HEK293 (cell line): ENCODE results near the gene PSTPIP2.

Experiments used
- CTCF ChIA-PET: fragments of 350-600 bp; formaldehyde crosslinking; extraction: SDS; loops from one replicate; lab custom pipeline; 2021; ENCODE audit warnings: antibody characterized with exemption; lab: Yijun Ruan, JAX
- POLR2A ChIA-PET: fragments of 300-600 bp; formaldehyde crosslinking; extraction: SDS; loops from one replicate; lab custom pipeline; 2020; ENCODE audit warnings: antibody characterized with exemption, inconsistent platforms; lab: Yijun Ruan, JAX
- H3K27ac ChIP-seq: fragments of 200-500 bp; sonication (Bioruptor generic); 2 replicates; pipeline ENCODE4 v1.5.1; 2014; ENCODE audit warnings: low read depth, low read length, control low read depth, inconsistent platforms; ENCODE audit errors: extremely low read depth
- H3K36me3 ChIP-seq, 2 experiments: fragments of 200-500 bp in 1 of 2; sonication (Bioruptor generic) in 1 of 2; 1 replicate in 1 of 2; 2 replicates in 1 of 2; pipeline ENCODE4 v1.5.1; 2014 to 2017; ENCODE audit warnings: inconsistent platforms in 2 of 2, low read length in 2 of 2; ENCODE audit not compliant: control insufficient read depth in 2 of 2, insufficient read depth in 1 of 2
- H3K4me1 ChIP-seq: fragments of 200-500 bp; sonication (Bioruptor generic); 2 replicates; pipeline ENCODE4 v1.5.1; 2014; ENCODE audit warnings: mild to moderate bottlenecking, low read length, inconsistent platforms; ENCODE audit not compliant: control insufficient read depth, insufficient read depth
- H3K4me3 ChIP-seq: 2 replicates; pipeline ENCODE4 v1.5.1; 2011; ENCODE audit warnings: low read depth, mild to moderate bottlenecking, control low read depth, low read length, moderate library complexity
- H3K9me3 ChIP-seq: fragments of 200-500 bp; sonication (Bioruptor generic); 2 replicates; pipeline ENCODE4 v1.5.1; 2014; ENCODE audit warnings: low read depth, low read length, inconsistent platforms; ENCODE audit not compliant: control insufficient read depth, insufficient read depth
- HOXA7 ChIP-seq: sonication (generic); formaldehyde crosslinking; IDR thresholded peaks from 2 replicates; pipeline ENCODE4 v1.8.1; 2022; ENCODE audit warnings: missing genetic modification reagents, borderline replicate concordance
- HOXC10 ChIP-seq: sonication (generic); formaldehyde crosslinking; IDR thresholded peaks from 2 replicates; pipeline ENCODE4 v1.8.1; 2023; ENCODE audit warnings: mild to moderate bottlenecking, missing genetic modification reagents
- REPIN1 ChIP-seq: fragments of 450-650 bp; formaldehyde crosslinking; IDR thresholded peaks from 2 replicates; pipeline ENCODE4 v1.5.1; 2017; ENCODE audit warnings: missing biosample characterization, missing genetic modification characterization, low read depth
- SCRT1 ChIP-seq: fragments of 450-650 bp; formaldehyde crosslinking; IDR thresholded peaks from 2 replicates; pipeline ENCODE4 v1.5.1; 2016; ENCODE audit warnings: missing biosample characterization, missing genetic modification characterization, borderline replicate concordance
- SP7 ChIP-seq: fragments of 450-650 bp; formaldehyde crosslinking; IDR thresholded peaks from 2 replicates; pipeline ENCODE4 v1.5.1; 2016; ENCODE audit warnings: missing biosample characterization, missing genetic modification characterization
- ZBTB1 ChIP-seq: fragments of 450-650 bp; formaldehyde crosslinking; IDR thresholded peaks from 2 replicates; pipeline ENCODE4 v1.5.1; 2016; ENCODE audit warnings: missing biosample characterization, missing genetic modification characterization
- ZBTB8A ChIP-seq: fragments of 450-650 bp; formaldehyde crosslinking; IDR thresholded peaks from 2 replicates; pipeline ENCODE4 v1.5.1; 2016; ENCODE audit warnings: missing biosample characterization, missing genetic modification characterization
- ZIC2 ChIP-seq: fragments of 450-650 bp; formaldehyde crosslinking; IDR thresholded peaks from 2 replicates; pipeline ENCODE4 v1.5.1; 2016; ENCODE audit warnings: missing biosample characterization, missing genetic modification characterization
- ZNF132 ChIP-seq: fragments of 450-650 bp; formaldehyde crosslinking; IDR thresholded peaks from 2 replicates; pipeline ENCODE4 v1.5.1; 2017; ENCODE audit warnings: missing biosample characterization, missing genetic modification characterization, borderline replicate concordance
- ZNF18 ChIP-seq: fragments of 450-650 bp; formaldehyde crosslinking; IDR thresholded peaks from 2 replicates; pipeline ENCODE4 v1.5.1; 2016; ENCODE audit warnings: missing biosample characterization, missing genetic modification characterization
- ZNF202 ChIP-seq: fragments of 450-650 bp; formaldehyde crosslinking; IDR thresholded peaks from 2 replicates; pipeline ENCODE4 v1.5.1; 2016; ENCODE audit warnings: missing biosample characterization, missing genetic modification characterization, borderline replicate concordance
- ZNF239 ChIP-seq: fragments of 450-650 bp; formaldehyde crosslinking; IDR thresholded peaks from 2 replicates; pipeline ENCODE4 v1.5.1; 2016; ENCODE audit warnings: missing biosample characterization, missing genetic modification characterization
- ZNF350 ChIP-seq: fragments of 450-650 bp; formaldehyde crosslinking; IDR thresholded peaks from 2 replicates; pipeline ENCODE4 v1.5.0; 2017; ENCODE audit warnings: missing biosample characterization, mild to moderate bottlenecking, missing genetic modification characterization
- ZNF416 ChIP-seq: fragments of 450-650 bp; formaldehyde crosslinking; IDR thresholded peaks from 2 replicates; pipeline ENCODE4 v1.5.1; 2016; ENCODE audit warnings: missing biosample characterization, missing genetic modification characterization
- ZNF530 ChIP-seq: fragments of 450-650 bp; formaldehyde crosslinking; IDR thresholded peaks from 2 replicates; pipeline ENCODE4 v1.5.1; 2016; ENCODE audit warnings: low read depth, missing biosample characterization, missing genetic modification characterization
- ZNF549 ChIP-seq: fragments of 450-650 bp; IDR thresholded peaks from 2 replicates; pipeline ENCODE4 v1.5.1; 2018; ENCODE audit warnings: missing biosample characterization, missing genetic modification characterization, mild to moderate bottlenecking, inconsistent platforms, moderate library complexity
- ZNF558 ChIP-seq: fragments of 450-650 bp; formaldehyde crosslinking; IDR thresholded peaks from 2 replicates; pipeline ENCODE4 v1.5.1; 2016; ENCODE audit warnings: missing biosample characterization, missing genetic modification characterization
- ZNF585B ChIP-seq: fragments of 450-650 bp; formaldehyde crosslinking; IDR thresholded peaks from 2 replicates; pipeline ENCODE4 v1.5.1; 2016; ENCODE audit warnings: missing biosample characterization, missing genetic modification characterization
- ZNF645 ChIP-seq: fragments of 450-650 bp; formaldehyde crosslinking; IDR thresholded peaks from 2 replicates; pipeline ENCODE4; 2016; ENCODE audit warnings: missing biosample characterization, missing genetic modification characterization
- ZNF658 ChIP-seq: fragments of 450-650 bp; formaldehyde crosslinking; IDR thresholded peaks from 2 replicates; pipeline ENCODE4; 2016; ENCODE audit warnings: missing biosample characterization, missing genetic modification characterization
- ZNF791 ChIP-seq: fragments of 450-650 bp; formaldehyde crosslinking; IDR thresholded peaks from 2 replicates; pipeline ENCODE4 v1.5.1; 2016; ENCODE audit warnings: missing biosample characterization, missing genetic modification characterization
- ZSCAN16 ChIP-seq: fragments of 450-650 bp; formaldehyde crosslinking; IDR thresholded peaks from 2 replicates; pipeline ENCODE4 v1.5.1; 2016; ENCODE audit warnings: missing biosample characterization, missing genetic modification characterization
- ZSCAN4 ChIP-seq: fragments of 450-650 bp; formaldehyde crosslinking; IDR thresholded peaks from 2 replicates; pipeline ENCODE4 v1.5.1; 2017; ENCODE audit warnings: missing biosample characterization, missing genetic modification characterization
- TF ChIP-seq, protein P1 (sequence below): fragments of 450-650 bp; formaldehyde crosslinking; IDR thresholded peaks from 2 replicates; pipeline ENCODE4 v1.5.1; 2016; ENCODE audit warnings: missing biosample characterization, missing genetic modification characterization

Gene PSTPIP2

DNA sequence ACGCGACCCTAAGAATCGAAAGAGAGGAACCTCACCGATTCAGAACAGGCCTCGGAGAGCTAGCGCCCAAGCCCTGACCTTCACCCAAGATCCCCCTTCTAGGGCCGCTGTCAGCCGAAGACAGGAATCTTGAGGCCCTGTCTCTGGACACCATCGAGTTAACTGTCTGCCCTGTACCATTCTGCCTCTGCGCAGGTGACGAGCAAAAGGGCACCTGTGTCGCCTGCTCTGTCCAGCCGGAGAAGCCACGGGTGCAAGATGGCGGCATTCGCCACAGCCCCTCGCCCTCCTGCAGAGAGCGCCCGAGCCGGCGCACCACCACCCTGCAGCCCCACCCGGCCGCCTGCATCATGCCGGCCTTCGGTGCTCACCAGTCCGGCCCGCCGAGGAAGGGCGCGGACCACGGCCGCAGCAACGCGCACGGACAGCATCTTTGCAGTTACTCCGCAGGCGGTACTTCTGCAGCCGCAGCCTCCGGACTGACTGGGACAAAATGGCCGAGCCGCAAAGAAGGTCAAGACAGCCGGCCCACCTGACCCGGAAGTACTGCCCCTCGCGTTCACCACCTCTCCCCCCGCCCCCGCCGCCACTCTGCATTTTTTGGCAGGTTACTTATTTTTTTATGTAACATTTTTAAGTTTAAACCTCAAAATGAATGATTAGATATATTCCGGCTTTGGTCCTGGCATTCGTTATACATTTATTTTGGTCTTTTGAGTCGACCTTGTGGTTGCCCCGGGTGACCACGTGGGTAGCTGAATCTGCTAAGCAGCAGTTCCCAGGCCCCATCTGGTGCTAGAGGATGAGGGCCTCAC, 25.9 kb upstream of the PSTPIP2 start, which contains the start of gene ATP5F1A (continued):
- TF ChIP-seq, protein P1, sequence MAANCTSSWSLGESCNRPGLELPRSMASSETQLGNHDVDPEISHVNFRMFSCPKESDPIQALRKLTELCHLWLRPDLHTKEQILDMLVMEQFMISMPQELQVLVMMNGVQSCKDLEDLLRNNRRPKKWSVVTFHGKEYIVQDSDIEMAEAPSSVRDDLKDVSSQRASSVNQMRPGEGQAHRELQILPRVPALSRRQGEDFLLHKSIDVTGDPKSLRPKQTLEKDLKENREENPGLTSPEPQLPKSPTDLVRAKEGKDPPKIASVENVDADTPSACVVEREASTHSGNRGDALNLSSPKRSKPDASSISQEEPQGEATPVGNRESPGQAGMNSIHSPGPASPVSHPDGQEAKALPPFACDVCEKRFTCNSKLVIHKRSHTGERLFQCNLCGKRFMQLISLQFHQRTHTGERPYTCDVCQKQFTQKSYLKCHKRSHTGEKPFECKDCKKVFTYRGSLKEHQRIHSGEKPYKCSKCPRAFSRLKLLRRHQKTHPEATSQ (tag by site-specific recombination): no peak
- TF ChIP-seq ZNF585B (tag by site-specific recombination): no peak
- no peak for TF ChIP-seq ZNF350 (tag by site-specific recombination)
- TF ChIP-seq ZNF202: no peak
- TF ChIP-seq ZSCAN4 (tag by site-specific recombination): no peak
- no peak for TF ChIP-seq HOXA7 (CRISPR knock-in tag)
- TF ChIP-seq ZBTB8A (tag by site-specific recombination): no peak
- TF ChIP-seq ZNF558: no peak
- no peak for TF ChIP-seq ZNF645 (tag by site-specific recombination)

GRCh38 chr18:46097431-46097800, 25.4 kb upstream of the PSTPIP2 start:
- CTCF ChIA-PET: interaction anchor here (0.6 to 1.6 kb wide), 4 partner anchors 12 to 76 kb away, joined by 3 to 7 read pairs (median 4); a partner anchor contains a TSS
- TF ChIP-seq ZNF132: no peak
- no peak for TF ChIP-seq SP7 (tag by site-specific recombination)
- TF ChIP-seq ZNF658 (tag by site-specific recombination): no peak
- TF ChIP-seq ZNF239 (tag by site-specific recombination): no peak
- no peak for TF ChIP-seq ZNF18 (tag by site-specific recombination)
- no peak for TF ChIP-seq SCRT1 (tag by site-specific recombination)
- TF ChIP-seq ZBTB1 (tag by site-specific recombination): no peak
- TF ChIP-seq ZNF791 (tag by site-specific recombination): no peak
- TF ChIP-seq ZSCAN16 (tag by site-specific recombination): no peak
- TF ChIP-seq ZNF530 (tag by site-specific recombination): no peak
- no peak for TF ChIP-seq ZIC2 (tag by site-specific recombination)
- no peak for TF ChIP-seq REPIN1 (tag by site-specific recombination)
- TF ChIP-seq ZNF416 (tag by site-specific recombination): no peak
- no peak for TF ChIP-seq HOXC10
- no peak for TF ChIP-seq ZNF549 (tag by site-specific recombination)
- peak overlapping the region; percentile 99 for H3K4me3 ChIP-seq
- peaks cover 25 to 35% of the 10 kb centered on the region in 2 experiments for H3K36me3 ChIP-seq
- peaks cover 7% of the 10 kb centered on the region; the same call in 1 of the 2 replicates for H3K4me1 ChIP-seq
- H3K9me3 ChIP-seq: no peaks in the 10 kb centered on the region
- POLR2A ChIA-PET: interaction anchor here (0.7 to 1.7 kb wide), 5 partner anchors 10 to 24 kb away, joined by 3 to 5 read pairs (median 3); no protein-coding TSS in a partner anchor
- peak overlapping the region; percentile 88 for H3K27ac ChIP-seq
